Common myeloid progenitor, CD34-positive (primary cell): ENCODE measurements around the gene PICK1.

Experiments used
- CTCF ChIA-PET: fragments of 350-600 bp; sonication (Branson Sonifier 250); formaldehyde crosslinking; loops from one replicate; lab custom pipeline; 2021; ENCODE audit warnings: antibody characterized with exemption; lab: Charles Lee
- POLR2A ChIA-PET: fragments of 350-600 bp; sonication (Branson Sonifier 250); formaldehyde crosslinking; loops from one replicate; lab custom pipeline; 2021; ENCODE audit warnings: antibody characterized with exemption; lab: Charles Lee
- DNase-seq, 3 donors: peaks; one replicate each; pipeline versions ENCODE4 v3.0.0 to v3.0.0-alpha.2; 2013
- H3K27ac ChIP-seq, 2 experiments: 1 replicate in 1 of 2; 2 replicates in 1 of 2; pipeline ENCODE4 v1.7.0; 2013; ENCODE audit warnings: inconsistent platforms in 2 of 2, low read length in 2 of 2, mild to moderate bottlenecking in 2 of 2, low read depth in 1 of 2, moderate library complexity in 1 of 2; ENCODE audit not compliant: severe bottlenecking in 2 of 2, insufficient read depth in 1 of 2, poor library complexity in 1 of 2
- H3K27me3 ChIP-seq, 5 experiments: replicated peaks in 2 of 5; 1 replicate in 3 of 5; 2 replicates in 2 of 5; pipeline versions ENCODE4 v1.6.1 to v1.7.0; 2013; ENCODE audit warnings: low read length in 4 of 5, mild to moderate bottlenecking in 2 of 5, moderate library complexity in 2 of 5, inconsistent platforms in 1 of 5; ENCODE audit not compliant: insufficient read depth in 5 of 5, control insufficient read depth in 4 of 5
- H3K36me3 ChIP-seq, 4 experiments: 1 replicate in 2 of 4; 2 replicates in 2 of 4; pipeline versions ENCODE4 v1.6.1 to v1.7.0; 2013; ENCODE audit warnings: low read length in 3 of 4, control low read depth in 1 of 4, mild to moderate bottlenecking in 1 of 4; ENCODE audit not compliant: control insufficient read depth in 4 of 4, insufficient read depth in 4 of 4
- H3K4me1 ChIP-seq, 4 experiments: 1 replicate in 3 of 4; 2 replicates in 1 of 4; pipeline versions ENCODE4 v1.6.1 to v1.7.1; 2013; ENCODE audit warnings: low read length in 3 of 4, mild to moderate bottlenecking in 3 of 4, control low read depth in 1 of 4, inconsistent platforms in 1 of 4, moderate library complexity in 1 of 4; ENCODE audit not compliant: control insufficient read depth in 4 of 4, insufficient read depth in 4 of 4; ENCODE audit errors: control extremely low read depth in 1 of 4
- H3K4me3 ChIP-seq, 7 experiments: 1 replicate in 4 of 7; 2 replicates in 3 of 7; pipeline versions ENCODE4 v1.5.1 to v1.7.0; 2013; ENCODE audit warnings: mild to moderate bottlenecking in 7 of 7, low read length in 6 of 7, moderate library complexity in 6 of 7, inconsistent platforms in 2 of 7, low read depth in 2 of 7, control low read depth in 1 of 7; ENCODE audit not compliant: insufficient read depth in 4 of 7, control insufficient read depth in 1 of 7; ENCODE audit errors: extremely low read depth in 1 of 7
- H3K9me3 ChIP-seq, 5 experiments: 1 replicate in 4 of 5; 2 replicates in 1 of 5; pipeline versions ENCODE4 v1.6.1 to v1.7.1; 2013; ENCODE audit warnings: low read length in 4 of 5, mild to moderate bottlenecking in 2 of 5, inconsistent platforms in 1 of 5, low read depth in 1 of 5, moderate library complexity in 1 of 5; ENCODE audit not compliant: control insufficient read depth in 4 of 5, insufficient read depth in 2 of 5; ENCODE audit errors: control extremely low read depth in 1 of 5
- WGBS: methylation state at CpG from one replicate; pipeline ENCODE4 v1.1.5; 2013; ENCODE audit not compliant: insufficient coverage; 5-methylcytosine and 5-hydroxymethylcytosine counted together

PICK1 gene

GRCh38 chr22:38122616-38123015 is 65.4 kb downstream of the PICK1 start:
- WGBS = 80% methylated on average over 3 of the region's 6 CpGs
- ChIA-PET POLR2A (no interaction called here), CTCF (interaction anchor here (1.9 kb wide), 1 partner anchor 10 kb away, joined by 4 read pairs; no protein-coding TSS in a partner anchor)
- Histone ChIP-seq H3K27me3 (no peaks in the 10 kb centered on the region), H3K27ac (no peak overlapping the region), H3K4me3 (no peak overlapping the region), H3K4me1 (no peaks in the 10 kb centered on the region), H3K36me3 (peaks cover 0 to 34% (median 2%) of the 10 kb centered on the region in 4 experiments), H3K9me3 (no peaks in the 10 kb centered on the region)
- DNase-seq = no peak

- Histone ChIP-seq H3K4me1 (no peaks in the 10 kb centered on the region), H3K36me3 (peaks cover 3 to 50% (median 9%) of the 10 kb centered on the region in 4 experiments), H3K9me3 (no peaks in the 10 kb centered on the region), H3K4me3 (no peak overlapping the region), H3K27ac (no peak overlapping the region), H3K27me3 (no peaks in the 10 kb centered on the region)
- no peak for DNase-seq
- 98% methylated on average over 17 of the region's 21 CpGs for WGBS
- POLR2A ChIA-PET = no interaction called here
- CTCF ChIA-PET = interaction anchor here (0.7 to 1.9 kb wide), 4 partner anchors 8 to 90 kb away, joined by 3 to 4 read pairs (median 4); no protein-coding TSS in a partner anchor
These were observed 67.2 kb downstream of the PICK1 start for GRCh38 chr22:38124236-38124974.

GRCh38 chr22:38125038-38125610 is 67.9 kb downstream of the PICK1 start:
- Histone ChIP-seq H3K4me3 (no peak overlapping the region), H3K27me3 (no peaks in the 10 kb centered on the region), H3K36me3 (peaks cover 3 to 55% (median 12%) of the 10 kb centered on the region in 4 experiments), H3K4me1 (no peaks in the 10 kb centered on the region), H3K27ac (no peak overlapping the region), H3K9me3 (no peaks in the 10 kb centered on the region)
- 99% methylated on average over 8 of the region's 14 CpGs for WGBS
- DNase-seq = no peak
- ChIA-PET POLR2A (no interaction called here), CTCF (interaction anchor here (0.7 to 0.9 kb wide), 2 partner anchors 25 to 89 kb away, joined by 3 read pairs; no protein-coding TSS in a partner anchor)
